SK-N-MC (cell line): ENCODE results near the gene B3GNT3.

Experiments used
- EZH2 ChIP-seq: fragments of 200-600 bp; sonication (generic); IDR thresholded peaks from one replicate; pipeline ENCODE4 v1.6.1; 2017; ENCODE audit warnings: antibody characterized with exemption
- FOXP2 ChIP-seq: optimal IDR thresholded peaks from 2 replicates; pipeline ENCODE3; 2011; ENCODE audit warnings: mild to moderate bottlenecking, moderate library complexity; ENCODE audit not compliant: insufficient read depth; ENCODE audit errors: extremely low read length, control extremely low read depth
- POLR2AphosphoS5 ChIP-seq: IDR thresholded peaks from 2 replicates; pipeline ENCODE4 v1.6.1; 2012; ENCODE audit warnings: mild to moderate bottlenecking, low read depth, low read length, borderline replicate concordance

DNA sequence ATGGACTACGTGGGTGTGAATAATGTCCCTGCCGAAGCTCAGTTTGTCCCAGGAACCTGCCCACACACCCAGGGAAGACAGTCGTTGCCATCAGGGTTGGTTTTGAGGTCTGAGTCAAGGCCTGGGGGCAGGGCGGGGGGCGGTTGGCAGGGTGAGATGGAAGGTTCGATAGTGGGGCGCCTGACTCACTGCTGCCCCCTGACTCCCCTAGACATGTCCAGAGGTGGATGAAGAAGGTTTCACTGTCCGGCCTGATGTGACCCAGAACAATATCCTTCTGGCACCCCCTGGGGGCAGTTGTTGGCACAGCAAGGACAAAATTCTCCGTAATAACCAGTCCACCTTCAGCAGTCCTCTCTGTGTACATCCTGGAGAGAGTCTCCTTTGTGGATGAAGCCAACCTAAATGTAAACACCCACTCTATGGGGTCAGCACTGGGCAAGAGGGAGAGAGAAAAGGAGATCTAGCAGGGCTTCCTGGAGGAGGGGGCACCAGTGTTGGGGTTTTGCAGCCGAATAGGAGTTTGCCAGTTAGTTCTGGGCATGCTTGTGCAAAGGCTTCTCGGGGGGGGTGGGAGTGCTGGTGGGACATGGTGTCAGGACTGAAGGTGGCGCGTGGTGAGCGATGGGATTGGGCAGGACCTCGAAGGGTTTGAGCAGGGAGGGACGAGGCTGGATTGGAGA is 19.6 kb upstream of the B3GNT3 start:
- TF ChIP-seq EZH2 = no peak
- no peak for TF ChIP-seq POLR2AphosphoS5
- no peak for TF ChIP-seq FOXP2
